HCT116 (cell line): Measurements from ENCODE around the gene FXYD1. TPM values are rescaled to one million over a fixed set of nuclear protein-coding genes. Genes with fewer than 3 reads are reported as not detected.

ENCODE experiments used
- ATAC-seq: fragments of 200-7000 bp; cut with Tn5 transposase; 2 replicates; pipeline ENCODE4 v1.9.1; 2020; ENCODE audit warnings: mild to moderate bottlenecking, moderate library complexity
- BruUV-seq: library from RNA; stranded (reverse); fragments of 400-500 nt; replicated peaks from 2 replicates; lab custom pipeline; 2021; lab: Mats Ljungman, UMichigan
- CTCF ChIA-PET: fragments of 300-600 bp; sonication (Branson Sonifier 250); formaldehyde crosslinking; loops from one replicate; lab custom pipeline; 2021; ENCODE audit warnings: antibody characterized with exemption; lab: Charles Lee
- POLR2A ChIA-PET: fragments of 300-600, 350-600 bp; sonication (Branson Sonifier 250); formaldehyde crosslinking; loops from one replicate; lab custom pipeline; 2021; ENCODE audit warnings: antibody characterized with exemption; lab: Charles Lee
- RAD21 ChIA-PET, 2 experiments: fragments of 300-600 bp; sonication (Branson Sonifier 250); formaldehyde crosslinking; loops; one replicate each; lab custom pipeline; 2023; ENCODE audit warnings: low total read pairs in 2 of 2; ENCODE audit not compliant: uncharacterized antibody in 2 of 2, unreplicated experiment in 2 of 2, low non-redundant PET in 1 of 2; lab: Charles Lee
- DNase-seq: peaks from one replicate; pipeline ENCODE4 v3.0.0-alpha.2; 2010; ENCODE audit warnings: low read depth, low spot score
- H2AFZ ChIP-seq: fragments of 200-600 bp; shearing (Covaris generic), sonication (generic); 2 replicates; pipeline ENCODE4 v1.6.1; 2017; ENCODE audit warnings: low read depth, mixed run types, mixed read lengths, antibody characterized with exemption, low read length; ENCODE audit not compliant: poor library complexity, severe bottlenecking
- H3K27ac ChIP-seq: 2 replicates; pipeline ENCODE4 v1.5.1; 2012; ENCODE audit warnings: low read depth, low read length
- H3K27me3 ChIP-seq: fragments of 200-600 bp; sonication (generic); 2 replicates; pipeline ENCODE4 v1.6.1; 2016; ENCODE audit warnings: mixed run types, low read length, mixed read lengths; ENCODE audit not compliant: insufficient read depth
- H3K36me3 ChIP-seq, 2 experiments: fragments of 200-500 bp in 1 of 2; fragments of 200-600 bp in 1 of 2; sonication (Bioruptor generic) in 1 of 2; sonication (generic) in 1 of 2; 2 replicates each; pipeline versions ENCODE4 v1.5.1 to v1.6.1; 2014 to 2016; ENCODE audit warnings: low read length in 2 of 2, inconsistent platforms in 1 of 2, mixed read lengths in 1 of 2, mixed run types in 1 of 2; ENCODE audit not compliant: insufficient read depth in 2 of 2, control insufficient read depth in 1 of 2
- H3K4me1 ChIP-seq, 2 experiments: fragments of 200-600 bp in 1 of 2; sonication (generic) in 1 of 2; 2 replicates each; pipeline versions ENCODE4 v1.5.1 to v1.6.1; 2012 to 2017; ENCODE audit warnings: low read length in 2 of 2, inconsistent platforms in 1 of 2, mild to moderate bottlenecking in 1 of 2, mixed read lengths in 1 of 2, mixed run types in 1 of 2, moderate library complexity in 1 of 2; ENCODE audit not compliant: insufficient read depth in 2 of 2, control insufficient read depth in 1 of 2
- H3K4me2 ChIP-seq: fragments of 200-600 bp; sonication (generic); 2 replicates; pipeline ENCODE4 v1.6.1; 2017; ENCODE audit warnings: mixed run types, low read length, mixed read lengths
- H3K4me3 ChIP-seq, 2 experiments: fragments of 200-600 bp in 1 of 2; sonication (generic) in 1 of 2; replicated peaks in 1 of 2; 2 replicates each; pipeline ENCODE4 v1.5.1; 2011 to 2016; ENCODE audit warnings: low read length in 2 of 2, control low read depth in 1 of 2, low read depth in 1 of 2, mild to moderate bottlenecking in 1 of 2, mixed read lengths in 1 of 2, mixed run types in 1 of 2
- H3K79me2 ChIP-seq: fragments of 200-600 bp; sonication (generic); 2 replicates; pipeline ENCODE4 v1.6.1; 2017; ENCODE audit warnings: mild to moderate bottlenecking, mixed run types, low read length, moderate library complexity, mixed read lengths; ENCODE audit not compliant: insufficient read depth
- H3K9ac ChIP-seq: fragments of 200-600 bp; sonication (generic); 2 replicates; pipeline ENCODE4 v1.6.1; 2016; ENCODE audit warnings: low read length, mixed read lengths
- H3K9me2 ChIP-seq: fragments of 200-600 bp; sonication (generic), shearing (Covaris generic); 2 replicates; pipeline ENCODE4 v1.6.1; 2017; ENCODE audit warnings: mixed run types, mild to moderate bottlenecking, moderate library complexity; ENCODE audit not compliant: insufficient read depth
- H3K9me3 ChIP-seq, 2 experiments: fragments of 200-500 bp in 1 of 2; fragments of 200-600 bp in 1 of 2; sonication (Bioruptor generic) in 1 of 2; sonication (generic) in 1 of 2; 2 replicates each; pipeline ENCODE4 v1.6.1; 2014 to 2017; ENCODE audit warnings: low read length in 2 of 2, mixed read lengths in 2 of 2, inconsistent platforms in 1 of 2, low read depth in 1 of 2, mild to moderate bottlenecking in 1 of 2, mixed run types in 1 of 2, moderate library complexity in 1 of 2; ENCODE audit not compliant: control insufficient read depth in 1 of 2, insufficient read depth in 1 of 2
- H4K20me1 ChIP-seq: fragments of 200-600 bp; sonication (generic), shearing (Covaris generic); 2 replicates; pipeline ENCODE4 v1.6.1; 2017; ENCODE audit warnings: mixed run types, mild to moderate bottlenecking, moderate library complexity; ENCODE audit not compliant: insufficient read depth
- CBX3 ChIP-seq: IDR thresholded peaks from 2 replicates; pipeline ENCODE4 v1.6.1; 2012; ENCODE audit warnings: low read depth
- CEBPB ChIP-seq: IDR thresholded peaks from 2 replicates; pipeline ENCODE4 v1.6.1; 2012; ENCODE audit warnings: low read depth
- EZH2 ChIP-seq: fragments of 200-600 bp; sonication (generic); IDR thresholded peaks from 2 replicates; pipeline ENCODE4 v1.6.1; 2017; ENCODE audit warnings: antibody characterized with exemption, mixed run types
- JUND ChIP-seq: IDR thresholded peaks from 2 replicates; pipeline ENCODE4 v1.6.1; 2012
- POLR2AphosphoS5 ChIP-seq: IDR thresholded peaks from 2 replicates; pipeline ENCODE4 v1.6.1; 2011; ENCODE audit warnings: mild to moderate bottlenecking, low read depth, low read length, moderate library complexity
- RAD21 ChIP-seq: IDR thresholded peaks from 2 replicates; pipeline ENCODE4 v1.6.1; 2012; ENCODE audit warnings: low read depth, mild to moderate bottlenecking
- intact Hi-C: fragments of 100-400 bp; cut with micrococcal nuclease; formaldehyde crosslinking; loops from 2 replicates; pipeline ENCODE4 v1.10.0; 2022
- total RNA-seq: library from RNA; stranded (reverse); gene quantifications from one replicate; pipeline ENCODE4 v1.2.1, GENCODE V29; 2021; ENCODE audit not compliant: unreplicated experiment
- TF ChIP-seq, protein P1 (sequence below), 3 experiments: fragments of 200-600 bp in 1 of 3; sonication (generic) in 1 of 3; IDR thresholded peaks in 2 of 3; conservative IDR thresholded peaks in 1 of 3; 2 replicates each; pipeline ENCODE4 v1.5.1; 2012 to 2017; ENCODE audit warnings: low read depth in 2 of 3, low read length in 2 of 3, antibody characterized with exemption in 1 of 3, borderline replicate concordance in 1 of 3, control low read depth in 1 of 3, mild to moderate bottlenecking in 1 of 3, mixed read lengths in 1 of 3, mixed run types in 1 of 3, moderate library complexity in 1 of 3; ENCODE audit not compliant: insufficient read depth in 1 of 3

Gene FXYD1
- total RNA-seq, 1 experiment from 2014 or later: 7.8 TPM

DNA sequence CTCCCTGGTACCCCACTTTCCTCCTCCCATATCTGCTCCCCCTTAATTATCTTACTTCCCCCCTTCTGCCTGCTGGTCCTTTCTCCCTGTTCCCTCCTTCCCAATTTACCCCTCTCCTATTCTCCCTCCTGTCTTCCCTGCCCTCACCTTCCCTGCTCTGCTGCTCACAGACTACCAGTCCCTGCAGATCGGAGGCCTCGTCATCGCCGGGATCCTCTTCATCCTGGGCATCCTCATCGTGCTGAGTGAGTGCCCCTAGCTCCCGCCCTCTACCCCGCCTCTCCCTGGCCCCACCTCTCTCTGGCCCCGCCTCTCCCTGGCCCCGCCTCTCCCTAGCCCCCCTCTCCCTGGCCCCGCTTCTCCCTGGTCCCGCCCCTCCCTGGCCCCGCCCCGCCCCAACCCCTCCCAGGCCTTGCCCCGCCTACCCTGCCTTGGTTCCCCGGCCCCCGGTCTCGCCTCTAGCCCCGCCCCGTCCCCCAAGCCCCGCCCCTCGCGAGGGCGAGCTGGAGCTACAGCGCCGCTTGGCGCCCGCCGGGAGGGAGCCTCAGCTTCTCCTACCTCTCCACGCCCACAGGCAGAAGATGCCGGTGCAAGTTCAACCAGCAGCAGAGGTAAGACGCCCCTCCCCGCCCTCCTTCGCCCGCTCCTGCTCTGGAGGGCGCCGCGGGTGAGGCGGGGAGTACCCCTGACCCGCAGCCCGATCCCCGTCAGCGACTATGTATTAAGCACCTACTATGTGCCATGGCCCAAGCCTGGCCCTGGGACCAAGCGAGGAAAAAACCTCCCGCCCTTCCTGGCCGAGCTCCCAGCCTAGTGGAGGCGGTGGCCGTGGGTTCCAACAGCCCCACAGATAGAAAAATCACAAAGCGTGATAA lies 2.6 kb downstream of the FXYD1 start:
- no peak overlapping the region for H2AFZ ChIP-seq
- intact Hi-C loops: no loop called here

More for the DNA sequence above, 2.6 kb downstream of the FXYD1 start:
- TF ChIP-seq POLR2AphosphoS5 (peak; percentile 14; the same call in 1 of the 2 replicates), RAD21 (peak; percentile 72), CBX3 (no peak), EZH2 (no peak), JUND (no peak), CEBPB (no peak)
- TF ChIP-seq, protein P1, sequence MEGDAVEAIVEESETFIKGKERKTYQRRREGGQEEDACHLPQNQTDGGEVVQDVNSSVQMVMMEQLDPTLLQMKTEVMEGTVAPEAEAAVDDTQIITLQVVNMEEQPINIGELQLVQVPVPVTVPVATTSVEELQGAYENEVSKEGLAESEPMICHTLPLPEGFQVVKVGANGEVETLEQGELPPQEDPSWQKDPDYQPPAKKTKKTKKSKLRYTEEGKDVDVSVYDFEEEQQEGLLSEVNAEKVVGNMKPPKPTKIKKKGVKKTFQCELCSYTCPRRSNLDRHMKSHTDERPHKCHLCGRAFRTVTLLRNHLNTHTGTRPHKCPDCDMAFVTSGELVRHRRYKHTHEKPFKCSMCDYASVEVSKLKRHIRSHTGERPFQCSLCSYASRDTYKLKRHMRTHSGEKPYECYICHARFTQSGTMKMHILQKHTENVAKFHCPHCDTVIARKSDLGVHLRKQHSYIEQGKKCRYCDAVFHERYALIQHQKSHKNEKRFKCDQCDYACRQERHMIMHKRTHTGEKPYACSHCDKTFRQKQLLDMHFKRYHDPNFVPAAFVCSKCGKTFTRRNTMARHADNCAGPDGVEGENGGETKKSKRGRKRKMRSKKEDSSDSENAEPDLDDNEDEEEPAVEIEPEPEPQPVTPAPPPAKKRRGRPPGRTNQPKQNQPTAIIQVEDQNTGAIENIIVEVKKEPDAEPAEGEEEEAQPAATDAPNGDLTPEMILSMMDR (IDR thresholded peaks at IDR 0.05 in 2 of 3, conservative IDR thresholded peaks at IDR 0.05 in 1 of 3; ENCODE audit: borderline replicate concordance in 1 of 3, insufficient read depth in 1 of 3, low read depth in 2 of 3, low read length in 2 of 3): peak; percentile 44 to 47 (median 46); a peak in 4 of 6 replicates
- no peaks in the 10 kb centered on the region for H4K20me1 ChIP-seq
- no peaks in the 10 kb centered on the region for H3K79me2 ChIP-seq
- H3K27me3 ChIP-seq: no peaks in the 10 kb centered on the region
- BruUV-seq: no TSS peak
- peaks cover 22 to 35% of the 10 kb centered on the region in 2 experiments for H3K4me1 ChIP-seq
- DNase-seq (peak; percentile 83), ATAC-seq (peak; percentile 85)
- peak overlapping the region; percentile 95 for H3K4me2 ChIP-seq
- CTCF ChIA-PET: interaction anchor here (0.6 to 2.7 kb wide), 23 partner anchors 11 to 303 kb away, joined by 3 to 46 read pairs (median 4); partner anchors contain the start of genes FXYD3 and FXYD5
- no peaks in the 10 kb centered on the region for H3K9me2 ChIP-seq
- H3K9me3 ChIP-seq: no peaks in the 10 kb centered on the region
- RAD21 ChIA-PET: interaction anchor here (0.6 to 2.3 kb wide), 8 partner anchors 20 to 97 kb away, joined by 3 to 25 read pairs (median 5); no protein-coding TSS in a partner anchor
- H3K4me3 ChIP-seq: peak overlapping the region; percentile 49 to 66
- peak overlapping the region; percentile 32; the same call in 1 of the 2 replicates for H3K27ac ChIP-seq
- no peaks in the 10 kb centered on the region for H3K36me3 ChIP-seq
- POLR2A ChIA-PET: interaction anchor here (0.7 to 1.6 kb wide), 9 partner anchors 11 to 507 kb away, joined by 3 to 12 read pairs (median 3); partner anchors contain the start of gene COX6B1
- peak overlapping the region; percentile 56 for H3K9ac ChIP-seq
